IPS-18c (cell line): Measurements from ENCODE around the gene RTBDN.
"Not testable (repeated sequence)": the region's sequence is repeated elsewhere in the genome, so short reads cannot be mapped to it uniquely, and the experiment has no call there.

ENCODE experiments used
- H3K4me3 ChIP-seq: 2 replicates; pipeline ENCODE4 v1.7.0; 2013; ENCODE audit warnings: low read depth, mild to moderate bottlenecking, low read length, moderate library complexity; ENCODE audit not compliant: insufficient read depth
- H3K9me3 ChIP-seq: one replicate; pipeline ENCODE4 v1.6.1; 2013; ENCODE audit warnings: mild to moderate bottlenecking, low read length, moderate library complexity; ENCODE audit not compliant: control insufficient read depth, insufficient read depth

Gene RTBDN

DNA sequence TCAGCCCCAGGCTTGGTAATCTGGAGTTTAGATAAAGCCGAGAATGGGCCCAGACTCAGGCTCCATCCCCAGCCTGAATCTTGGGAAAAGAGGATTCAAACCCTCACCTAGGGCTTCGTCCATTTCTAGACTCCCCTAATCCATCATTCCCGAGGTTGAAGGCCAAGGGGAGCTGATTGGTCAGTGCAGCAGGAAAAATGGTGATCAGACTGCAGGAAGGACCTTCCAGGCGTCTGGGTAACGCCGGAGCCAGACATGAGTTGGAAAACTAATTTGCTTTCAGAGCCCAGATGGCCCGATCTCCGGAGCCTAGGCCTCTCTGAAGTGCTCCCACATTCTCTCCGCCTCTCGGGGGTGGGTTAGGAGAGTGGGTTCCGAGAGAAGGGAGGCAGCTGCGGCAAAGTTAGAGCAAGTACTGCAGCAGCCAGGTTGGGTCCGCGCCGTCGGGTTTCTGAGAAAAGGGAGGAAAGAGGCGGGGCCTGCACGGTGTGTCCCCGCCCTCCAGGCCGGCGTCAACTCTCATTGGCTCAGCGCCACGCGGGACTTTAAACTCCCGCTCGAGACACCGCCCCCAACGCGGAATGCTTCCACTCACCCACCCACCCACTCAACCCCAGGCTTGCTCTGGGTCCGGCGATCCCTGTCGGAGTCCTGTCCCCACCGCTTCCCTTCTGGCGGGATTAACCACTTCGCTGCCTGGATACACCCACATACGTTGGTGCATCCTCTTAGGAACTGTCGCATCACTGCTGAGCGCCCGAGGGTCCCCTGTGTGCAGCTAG lies 788 bp upstream of the RTBDN start:
- Histone ChIP-seq H3K9me3 (peaks cover 4% of the 10 kb centered on the region), H3K4me3 (peak overlapping the region; percentile 71; the same call in 1 of the 2 replicates)

DNA sequence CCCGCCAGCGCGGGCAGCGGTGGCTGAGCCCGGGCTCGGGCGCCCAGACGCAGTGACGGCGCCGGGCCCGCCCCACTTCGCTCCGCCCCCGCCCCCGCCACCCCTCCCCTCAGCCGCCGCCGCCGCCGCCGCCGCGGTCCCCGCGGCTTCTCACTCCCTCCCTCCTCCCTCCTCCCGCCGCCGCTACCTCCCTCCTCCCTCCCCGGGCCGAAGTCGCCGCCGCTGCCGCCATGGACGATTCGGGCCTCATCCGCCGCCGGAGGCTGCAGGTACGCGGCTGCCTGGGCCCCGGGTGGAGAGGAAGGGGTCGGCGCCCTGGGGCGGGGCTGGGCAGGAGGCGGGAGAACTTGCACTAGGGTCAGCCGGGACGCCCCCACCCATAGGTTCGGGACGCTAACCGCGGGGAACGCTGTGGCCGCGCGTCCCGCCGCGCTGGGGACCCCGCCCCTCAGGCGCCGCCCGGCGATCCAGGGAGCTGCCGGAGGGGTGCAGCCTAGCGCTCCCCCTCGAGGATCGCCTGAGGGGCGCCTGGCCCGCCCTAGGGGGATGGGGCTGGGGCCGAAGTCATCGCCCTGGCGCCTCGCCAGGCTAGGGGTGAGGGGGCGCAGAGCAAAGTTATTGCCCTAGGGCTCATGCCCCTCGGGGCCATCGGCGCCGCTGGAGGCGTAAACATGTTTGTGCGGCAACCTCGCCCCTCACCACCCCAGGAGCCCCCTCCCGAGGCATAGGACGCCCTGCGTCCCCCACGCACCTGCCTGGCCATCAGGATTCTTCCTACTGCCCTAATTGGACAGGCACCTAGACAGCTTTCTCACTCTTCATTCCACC lies 427 bp downstream of the RTBDN start:
- H3K4me3 ChIP-seq = peak overlapping the region; percentile 71

DNA sequence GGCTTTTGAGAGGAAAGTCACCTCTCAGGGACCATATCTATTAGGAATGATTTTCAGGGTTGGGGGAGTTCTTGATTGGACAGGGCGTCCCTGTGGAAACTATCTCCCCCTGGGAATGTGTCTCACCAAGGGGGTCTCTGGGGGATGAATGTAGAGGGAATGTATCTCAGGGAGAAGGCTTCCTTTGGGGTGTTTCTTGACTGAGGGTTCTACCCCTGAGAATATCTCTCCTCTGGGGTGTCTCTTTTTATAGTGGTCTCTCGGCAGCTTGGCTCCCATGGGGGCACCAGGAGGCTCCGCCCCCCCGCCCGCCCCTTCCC lies 1.0 kb downstream of the RTBDN start:
- H3K4me3 ChIP-seq = peak overlapping the region; percentile 25

More for the DNA sequence above, 427 bp downstream of the RTBDN start:
- peaks cover 4% of the 10 kb centered on the region for H3K9me3 ChIP-seq

DNA sequence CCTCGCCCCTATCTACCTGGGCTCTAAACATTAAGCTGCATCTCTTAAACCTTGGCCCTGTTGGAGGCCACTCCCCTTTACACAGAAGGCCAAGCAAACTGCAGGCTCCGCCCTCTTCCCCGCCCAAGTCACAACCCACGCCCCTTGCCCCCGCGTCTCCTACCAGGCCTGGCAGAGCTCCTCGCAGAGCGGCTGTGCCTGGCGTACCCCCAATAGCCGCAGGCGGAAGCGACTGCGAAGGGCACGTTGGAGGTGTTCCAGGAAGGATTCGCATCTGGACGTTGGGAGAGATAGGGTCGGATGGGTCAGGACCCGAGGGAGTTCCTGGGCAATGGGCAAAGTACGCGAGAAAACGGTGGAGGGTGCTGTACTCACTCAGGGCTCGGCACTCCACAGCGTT lies 5.9 kb downstream of the RTBDN start:
- H3K9me3 ChIP-seq = no peaks in the 10 kb centered on the region
- H3K4me3 ChIP-seq = peak overlapping the region; percentile 34; the same call in 1 of the 2 replicates

More for the DNA sequence above, 1.0 kb downstream of the RTBDN start:
- H3K9me3 ChIP-seq = peaks cover 4% of the 10 kb centered on the region

DNA sequence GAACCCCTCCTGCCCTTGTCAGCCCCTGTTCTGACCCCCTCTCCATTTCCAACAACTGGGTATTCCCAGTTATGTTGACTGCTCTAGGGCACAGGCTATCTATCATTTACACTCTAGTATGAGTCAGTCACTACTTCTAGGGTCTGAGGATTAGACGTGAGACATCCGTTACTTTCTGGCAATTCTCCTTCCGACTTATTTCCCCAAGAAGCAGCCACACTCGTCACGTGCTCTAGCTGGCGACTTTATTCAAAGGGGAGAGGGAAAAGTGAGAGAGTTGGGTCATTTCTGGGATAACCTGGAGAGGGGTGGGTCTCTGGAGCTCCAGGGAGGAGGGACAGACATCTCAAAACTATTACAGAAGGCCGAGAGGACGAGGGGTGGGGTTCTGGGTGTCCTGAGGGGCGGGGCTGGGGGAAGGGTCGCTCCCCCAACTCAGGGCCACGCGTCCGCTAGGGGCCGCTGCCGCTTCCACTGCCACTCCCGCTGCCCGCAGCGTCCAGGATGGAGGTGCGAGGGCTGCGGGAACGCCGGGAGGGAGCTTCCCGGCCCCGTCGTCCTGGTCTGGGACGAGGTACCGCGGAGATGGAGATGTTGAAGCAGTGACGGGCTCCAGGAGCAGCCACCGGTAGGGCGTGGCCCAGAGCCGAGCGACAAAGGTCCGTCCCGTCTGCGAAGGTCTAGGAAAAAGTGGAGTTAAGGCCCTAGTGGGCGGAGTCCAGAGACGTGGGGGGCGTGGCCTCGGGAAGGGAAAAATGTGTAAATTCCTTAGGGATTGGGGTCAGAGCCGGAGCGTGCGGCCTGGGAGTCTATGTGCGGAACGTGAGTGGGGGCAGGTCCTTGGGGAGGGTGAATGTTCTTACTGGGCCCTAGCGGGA lies 8.9 kb downstream of the RTBDN start:
- Histone ChIP-seq H3K9me3 (no peaks in the 10 kb centered on the region), H3K4me3 (peak overlapping the region; percentile 40)

DNA sequence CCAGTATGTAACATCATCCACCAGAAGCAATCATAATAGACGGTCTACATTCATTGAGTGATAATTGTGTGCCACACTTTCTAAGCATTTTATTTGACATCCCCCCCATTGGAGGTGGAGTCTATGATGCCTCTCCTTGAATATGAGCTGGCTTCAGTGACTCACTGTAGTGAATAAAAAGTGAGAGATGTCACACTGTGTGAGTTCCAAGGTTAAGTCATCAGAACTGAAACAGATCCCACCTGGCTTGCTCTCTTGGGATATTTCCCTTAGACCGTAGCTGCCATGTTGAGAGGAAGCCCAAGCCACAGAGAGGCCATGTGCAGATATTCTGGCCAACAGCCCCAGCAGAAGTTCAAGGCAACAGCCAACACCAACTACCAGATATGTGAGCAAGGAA lies 12.6 kb downstream of the RTBDN start:
- no peak overlapping the region for H3K4me3 ChIP-seq
- H3K9me3 ChIP-seq = no peaks in the 10 kb centered on the region

DNA sequence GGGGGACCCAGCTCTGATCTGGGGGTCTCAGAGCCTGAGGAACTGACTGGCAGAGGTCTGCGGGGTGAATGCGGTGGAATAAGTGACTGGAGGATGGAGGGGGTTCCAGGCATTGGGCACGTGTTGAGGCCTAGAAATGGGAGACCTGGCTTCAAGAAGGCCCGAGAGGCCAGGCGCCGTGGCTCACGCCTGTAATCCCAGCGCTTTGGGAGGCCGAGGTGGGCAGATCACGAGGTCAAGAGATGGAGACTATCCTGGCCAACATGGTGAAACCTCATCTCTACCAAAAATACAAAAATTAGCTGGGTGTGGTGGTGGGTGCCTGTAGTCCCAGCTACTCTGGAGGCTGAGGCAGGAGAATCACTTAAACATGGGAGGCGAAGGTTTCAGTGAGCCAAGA lies 16.6 kb downstream of the RTBDN start:
- not testable (repeated sequence) for H3K9me3 ChIP-seq, H3K4me3 ChIP-seq

DNA sequence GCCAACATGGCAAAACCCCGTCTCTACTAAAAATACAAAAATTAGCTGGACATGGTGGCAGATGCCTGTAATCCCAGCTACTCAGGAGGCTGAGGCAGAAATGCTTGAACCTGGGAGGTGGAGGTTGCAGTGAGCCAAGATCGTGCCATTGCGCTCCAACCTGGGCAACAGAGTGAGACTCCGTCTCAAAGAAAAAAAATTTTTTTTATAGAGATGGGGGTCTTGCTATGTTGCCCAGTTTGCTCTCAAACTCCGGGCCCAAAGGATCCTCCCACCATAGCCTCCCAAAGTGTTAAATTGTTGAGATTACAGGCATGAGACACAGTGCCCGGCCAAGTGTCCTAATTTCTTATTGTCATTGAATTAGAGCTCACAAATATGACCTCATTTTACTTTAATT lies 17.2 kb downstream of the RTBDN start:
- not testable (repeated sequence) for H3K4me3 ChIP-seq, H3K9me3 ChIP-seq

DNA sequence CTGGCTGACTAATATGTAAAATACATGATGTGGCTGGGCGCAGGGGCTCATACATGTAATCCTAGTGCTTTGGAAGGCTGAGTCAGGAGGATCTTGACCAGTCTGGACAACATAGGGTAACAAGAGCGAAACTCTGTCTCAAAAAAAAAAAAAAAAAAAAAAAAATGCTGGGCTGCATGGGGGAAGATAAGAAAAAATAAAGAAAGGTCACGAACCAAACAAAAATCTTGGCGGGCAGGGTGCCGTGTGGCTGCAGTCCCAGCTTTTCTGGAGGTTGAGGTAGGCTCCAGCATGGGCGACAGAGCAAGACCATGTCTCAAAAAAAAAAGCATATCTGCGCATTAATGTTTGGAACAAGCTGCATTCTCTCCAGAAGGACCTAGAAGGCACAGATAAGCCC lies 19.3 kb downstream of the RTBDN start:
- no peak overlapping the region for H3K4me3 ChIP-seq
- no peaks in the 10 kb centered on the region for H3K9me3 ChIP-seq

DNA sequence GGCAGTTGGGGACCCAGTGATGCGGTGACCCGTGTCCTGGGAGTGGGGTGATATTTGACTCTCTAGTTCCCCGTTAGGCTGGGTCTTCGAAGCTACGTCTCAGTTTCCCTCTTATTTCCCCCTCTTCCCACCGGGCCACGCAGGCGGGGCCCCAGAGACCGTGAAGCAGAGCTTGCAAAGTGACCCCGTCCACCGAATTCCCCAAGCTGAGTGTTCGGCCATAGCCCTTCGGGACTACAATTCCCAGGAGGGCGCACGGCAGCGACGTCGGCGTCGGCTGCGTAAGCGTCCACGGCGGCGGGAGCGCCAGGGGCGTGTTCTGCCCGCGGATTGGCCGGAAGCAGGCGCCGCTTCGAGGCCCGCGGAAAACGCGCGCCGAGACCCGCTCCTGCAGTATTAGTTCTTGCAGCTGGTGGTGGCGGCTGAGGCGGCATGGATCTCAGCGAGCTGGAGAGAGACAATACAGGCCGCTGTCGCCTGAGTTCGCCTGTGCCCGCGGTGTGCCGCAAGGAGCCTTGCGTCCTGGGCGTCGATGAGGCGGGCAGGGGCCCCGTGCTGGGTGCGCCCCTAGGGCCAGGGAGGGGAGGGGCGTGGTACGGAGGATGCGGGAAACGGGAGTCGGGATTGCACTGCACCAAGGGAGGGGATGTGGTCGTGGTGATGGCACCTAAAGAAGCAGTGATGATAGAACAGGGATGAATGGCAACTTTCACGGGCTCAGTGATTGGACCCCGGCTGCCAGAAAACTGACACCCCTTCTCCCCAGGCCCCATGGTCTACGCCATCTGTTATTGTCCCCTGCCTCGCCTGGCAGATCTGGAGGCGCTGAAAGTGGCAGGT lies 27.9 kb downstream of the RTBDN start, which contains the start of gene RNASEH2A:
Gene RNASEH2A, plus strand, starts transcription at position 343 of the 840 bp plus-strand sequence. Its CDS starts 90 bp downstream, at position 433.
- H3K9me3 ChIP-seq = no peaks in the 10 kb centered on the region
- peak within 1 kb of the TSS; percentile 89 for H3K4me3 ChIP-seq

DNA sequence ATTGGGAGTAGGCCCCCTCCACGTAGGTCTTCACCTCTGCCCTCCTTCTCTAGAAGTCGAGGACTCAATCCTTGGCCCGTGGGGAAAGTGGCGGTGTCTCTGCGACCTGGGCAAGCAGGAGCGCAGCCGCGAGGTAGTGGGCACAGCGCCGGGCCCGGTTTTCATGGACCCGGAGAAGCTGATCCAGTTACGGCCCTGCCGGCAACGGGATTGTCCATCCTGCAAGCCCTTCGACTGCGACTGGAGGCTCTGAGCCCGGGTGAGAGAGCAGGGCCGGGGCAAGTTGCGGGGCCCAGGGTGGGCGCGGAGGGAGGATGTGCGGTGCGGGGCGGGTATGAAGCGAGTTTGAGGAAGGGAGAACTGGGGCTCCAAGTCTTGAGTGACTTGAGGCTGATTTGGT lies 30.3 kb downstream of the RTBDN start:
- H3K4me3 ChIP-seq = no peak overlapping the region
- no peaks in the 10 kb centered on the region for H3K9me3 ChIP-seq

DNA sequence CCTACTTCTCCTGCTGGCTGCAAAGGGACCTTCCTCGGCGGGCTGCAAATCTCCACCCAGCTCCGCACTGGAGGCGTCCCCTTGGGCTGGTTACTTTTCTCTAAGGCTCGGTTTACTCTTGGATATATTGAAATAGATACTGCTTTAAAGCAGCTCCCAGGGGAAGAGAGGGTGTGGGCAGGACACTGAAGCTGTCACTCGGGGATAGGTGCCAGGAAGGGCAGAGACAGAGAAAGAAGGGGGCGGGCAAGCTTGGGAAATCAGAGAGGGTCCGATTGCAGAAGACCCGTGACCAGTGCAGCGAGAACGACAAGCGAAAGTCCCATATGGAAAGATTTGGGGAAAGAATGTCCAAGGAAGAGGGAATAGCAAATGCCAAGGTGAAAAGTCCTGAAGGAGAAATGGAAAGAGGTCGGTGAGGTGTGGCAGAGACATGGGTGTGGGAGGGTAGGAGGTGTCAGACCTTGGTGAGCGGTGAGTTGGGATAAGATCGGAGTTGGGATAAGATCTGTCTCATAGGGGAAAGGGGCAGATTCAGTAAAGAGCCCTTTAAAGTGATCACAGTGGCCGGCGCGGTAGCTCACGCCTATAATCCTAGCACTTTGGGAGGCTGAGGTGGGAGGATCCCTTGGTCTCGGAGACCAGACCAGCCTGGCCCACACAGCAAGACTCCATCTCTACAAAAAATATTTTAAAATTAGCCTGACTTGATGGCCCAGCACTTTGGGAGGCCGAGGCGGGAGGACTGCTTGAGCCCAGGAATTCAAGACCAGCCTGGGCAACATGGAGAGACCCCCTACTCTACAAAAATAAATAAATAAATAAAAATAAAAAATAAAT lies 31.9 kb downstream of the RTBDN start:
- H3K4me3 ChIP-seq = peak overlapping the region; percentile 98

DNA sequence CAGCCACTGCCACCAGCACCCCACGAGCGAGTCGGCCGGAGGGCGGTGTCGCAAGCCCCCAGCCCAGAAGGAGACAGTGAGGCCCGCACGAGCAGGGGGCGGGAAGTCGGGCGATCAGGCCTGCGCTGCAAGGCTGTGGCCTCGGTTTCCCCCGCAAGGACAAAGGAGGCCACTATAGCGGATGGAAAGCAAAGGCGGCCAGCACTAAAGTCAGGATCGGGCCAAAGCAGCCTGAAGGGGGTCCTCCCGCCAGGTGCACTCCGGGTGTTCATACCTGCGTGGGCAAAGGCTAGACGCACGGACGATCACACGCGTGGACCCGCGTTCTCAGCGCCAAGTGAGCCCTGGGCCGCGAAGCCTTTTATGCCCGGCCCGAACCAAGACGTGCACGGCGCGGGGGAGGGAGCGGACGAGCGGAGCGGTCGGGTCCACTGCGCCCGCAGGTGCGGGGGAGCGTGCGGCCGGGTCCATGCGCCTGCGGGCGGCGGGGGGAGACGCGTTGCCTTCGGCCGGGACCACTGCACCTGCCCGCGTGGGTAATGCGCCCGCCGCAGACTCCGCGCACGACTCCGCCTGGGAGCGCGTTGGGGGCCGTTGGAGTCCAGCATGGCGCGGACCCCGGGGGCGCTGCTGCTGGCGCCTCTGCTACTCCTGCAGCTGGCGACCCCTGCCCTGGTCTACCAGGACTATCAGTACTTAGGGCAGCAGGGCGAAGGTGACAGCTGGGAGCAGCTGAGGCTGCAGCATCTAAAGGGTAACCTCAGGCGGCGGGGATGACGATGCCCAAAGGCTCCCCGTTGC lies 32.7 kb downstream of the RTBDN start, which contains the start of the genes PRDX2 and THSD8:
Gene PRDX2, minus strand, starts transcription at position 335 of the 801 bp plus-strand sequence. CDS start 539 bp downstream, outside the sequence.
Gene THSD8, plus strand, starts transcription at position 604 of the 801 bp plus-strand sequence. Its CDS starts 3 bp downstream, at position 607.
- peak within 1 kb of the TSS; percentile 98 for H3K4me3 ChIP-seq

More for the DNA sequence above, 31.9 kb downstream of the RTBDN start:
- no peaks in the 10 kb centered on the region for H3K9me3 ChIP-seq

DNA sequence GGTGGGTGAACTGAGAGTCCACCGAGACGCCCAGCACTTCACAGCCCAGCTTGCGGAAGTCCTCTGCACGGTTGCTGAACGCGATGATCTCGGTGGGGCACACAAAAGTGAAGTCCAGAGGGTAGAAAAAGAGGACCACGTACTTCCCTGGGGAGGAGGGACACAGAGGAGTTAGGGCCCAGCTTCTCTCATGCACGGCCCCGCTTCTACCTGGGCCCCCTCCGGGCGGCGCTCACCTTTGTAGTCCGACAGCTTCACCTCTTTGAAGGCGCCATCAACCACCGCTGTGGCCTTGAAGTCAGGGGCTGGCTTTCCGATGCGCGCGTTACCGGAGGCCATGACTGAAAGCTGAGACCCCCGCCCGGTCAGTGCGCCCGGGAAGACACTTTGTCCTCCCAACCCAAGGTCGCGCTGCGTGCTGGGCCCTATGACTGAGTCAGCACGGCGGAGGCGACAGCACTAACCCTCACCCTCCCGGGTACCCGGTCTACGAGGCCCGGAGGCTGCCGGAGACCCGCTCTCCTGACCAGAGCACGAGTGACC lies 33.4 kb downstream of the RTBDN start:
- Histone ChIP-seq H3K9me3 (no peaks in the 10 kb centered on the region), H3K4me3 (peak overlapping the region; percentile 98)

More for the DNA sequence above, 32.7 kb downstream of the RTBDN start, which contains the start of the genes PRDX2 and THSD8:
- H3K9me3 ChIP-seq = no peaks in the 10 kb centered on the region

DNA sequence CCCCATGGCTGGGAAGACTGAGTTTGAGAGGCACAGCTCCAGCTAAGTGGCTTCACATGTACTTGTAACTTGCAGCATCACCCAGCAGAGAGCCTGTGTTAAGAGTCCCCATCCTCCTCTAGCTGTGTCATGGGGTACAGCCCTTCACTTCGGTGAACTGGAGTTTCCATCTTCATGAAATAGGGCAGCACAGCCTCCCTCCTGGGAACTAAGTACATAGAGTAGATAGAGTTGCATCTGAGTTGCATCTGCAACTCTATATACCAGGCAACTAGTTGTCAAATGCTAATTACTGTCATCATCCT lies 34.0 kb downstream of the RTBDN start:
- Histone ChIP-seq H3K9me3 (no peaks in the 10 kb centered on the region), H3K4me3 (peak overlapping the region; percentile 98)
